Peyer's patch (tissue), 4 donors: ENCODE results near the gene ARF3.

ENCODE experiments used
- POLR2A ChIP-seq, 2 donors: fragments of 450-650 bp; IDR thresholded peaks; one replicate each; pipeline ENCODE4 v1.5.1; 2017; ENCODE audit warnings: antibody characterized with exemption in 2 of 2, mild to moderate bottlenecking in 2 of 2, moderate library complexity in 2 of 2
- TF ChIP-seq, protein P1 (sequence below), 6 experiments: fragments of 450-650 bp in 4 of 6; fragments of 200-600 bp in 2 of 6; sonication (generic) in 1 of 6; IDR thresholded peaks; one replicate each; pipeline ENCODE4 v1.5.1; 2017 to 2019; ENCODE audit warnings: antibody characterized with exemption in 6 of 6, mild to moderate bottlenecking in 3 of 6, moderate library complexity in 1 of 6

DNA sequence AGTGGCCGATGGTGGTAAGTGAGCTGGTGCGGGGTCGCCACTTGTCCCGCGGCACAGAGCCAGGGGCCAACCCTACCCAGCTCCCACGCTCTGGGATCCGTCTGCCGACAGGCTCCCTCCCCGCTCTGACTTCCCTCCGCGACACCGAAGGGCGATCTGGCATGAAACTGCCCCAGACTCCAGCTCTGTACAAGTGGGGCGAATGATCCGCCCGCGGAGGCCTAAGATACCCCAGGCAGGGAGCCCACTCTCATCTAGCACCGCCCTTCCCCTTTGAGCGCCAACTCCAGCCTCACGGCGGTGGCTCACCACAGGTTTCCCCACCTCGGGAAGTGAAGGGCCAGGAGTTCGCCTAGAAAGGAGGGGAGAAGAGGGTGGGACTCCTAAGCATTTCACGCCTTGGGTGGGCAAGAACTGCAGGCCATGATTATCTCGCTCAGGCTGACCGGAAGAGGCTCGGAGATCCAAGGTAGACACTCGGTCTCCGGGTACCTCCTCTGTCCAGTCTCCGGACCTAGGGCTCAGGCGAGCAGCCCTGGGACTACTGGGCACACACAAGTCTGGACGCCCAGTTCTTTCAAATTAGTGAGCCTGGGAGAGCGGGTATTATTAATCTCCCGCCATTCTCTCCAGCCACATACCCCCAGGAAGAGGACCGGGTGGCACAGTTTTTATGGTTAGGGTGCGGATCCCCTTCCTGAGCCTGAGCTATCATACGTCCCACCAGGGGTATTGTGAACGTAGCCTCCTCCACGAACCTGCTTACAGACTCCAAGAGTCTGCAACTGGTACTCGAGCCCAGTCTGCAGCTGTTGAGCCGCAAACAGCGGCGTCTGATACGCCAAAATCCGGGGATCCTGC lies 21.7 kb upstream of the ARF3 start:
- TF ChIP-seq, protein P1, sequence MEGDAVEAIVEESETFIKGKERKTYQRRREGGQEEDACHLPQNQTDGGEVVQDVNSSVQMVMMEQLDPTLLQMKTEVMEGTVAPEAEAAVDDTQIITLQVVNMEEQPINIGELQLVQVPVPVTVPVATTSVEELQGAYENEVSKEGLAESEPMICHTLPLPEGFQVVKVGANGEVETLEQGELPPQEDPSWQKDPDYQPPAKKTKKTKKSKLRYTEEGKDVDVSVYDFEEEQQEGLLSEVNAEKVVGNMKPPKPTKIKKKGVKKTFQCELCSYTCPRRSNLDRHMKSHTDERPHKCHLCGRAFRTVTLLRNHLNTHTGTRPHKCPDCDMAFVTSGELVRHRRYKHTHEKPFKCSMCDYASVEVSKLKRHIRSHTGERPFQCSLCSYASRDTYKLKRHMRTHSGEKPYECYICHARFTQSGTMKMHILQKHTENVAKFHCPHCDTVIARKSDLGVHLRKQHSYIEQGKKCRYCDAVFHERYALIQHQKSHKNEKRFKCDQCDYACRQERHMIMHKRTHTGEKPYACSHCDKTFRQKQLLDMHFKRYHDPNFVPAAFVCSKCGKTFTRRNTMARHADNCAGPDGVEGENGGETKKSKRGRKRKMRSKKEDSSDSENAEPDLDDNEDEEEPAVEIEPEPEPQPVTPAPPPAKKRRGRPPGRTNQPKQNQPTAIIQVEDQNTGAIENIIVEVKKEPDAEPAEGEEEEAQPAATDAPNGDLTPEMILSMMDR (IDR thresholded peaks at IDR 0.05) = no peak
- TF ChIP-seq POLR2A (IDR thresholded peaks at IDR 0.05) = no peak
